Measurements from ENCODE around the gene EPN1.
"Not testable (repeated sequence)": the region's sequence is repeated elsewhere in the genome, so short reads cannot be mapped to it uniquely, and the experiment has no call there.

EPN1 gene

GRCh38 chr19:55694656-55695491 is 19.8 kb downstream of the EPN1 start:
- DNase-seq, result no peak

- no peak for DNase-seq
Measured at GRCh38 chr19:55695511-55696290, 20.7 kb downstream of the EPN1 start.

- no peak for DNase-seq
Measured at GRCh38 chr19:55696301-55697068, 21.5 kb downstream of the EPN1 start.

GRCh38 chr19:55697069-55697440 is 22.0 kb downstream of the EPN1 start:
- DNase-seq, result no peak

- no peak for DNase-seq
Measured at GRCh38 chr19:55697698-55698097, 22.7 kb downstream of the EPN1 start.

- DNase-seq, result no peak
Measured at GRCh38 chr19:55698256-55698655, 23.2 kb downstream of the EPN1 start.

GRCh38 chr19:55699221-55699620 is 24.2 kb downstream of the EPN1 start:
- no peak for DNase-seq

- no peak for DNase-seq
Measured at GRCh38 chr19:55700813-55701212, 25.8 kb downstream of the EPN1 start.

GRCh38 chr19:55702131-55702627 is 27.2 kb downstream of the EPN1 start:
- DNase-seq, result no peak

GRCh38 chr19:55703790-55704215 is 28.8 kb downstream of the EPN1 start:
- no peak for DNase-seq

- DNase-seq, result no peak
Measured at GRCh38 chr19:55704494-55705245, 29.6 kb downstream of the EPN1 start.

- no peak for DNase-seq
Measured at GRCh38 chr19:55705972-55706371, 30.9 kb downstream of the EPN1 start.

- no peak for DNase-seq
Measured at GRCh38 chr19:55711719-55712118, 36.7 kb downstream of the EPN1 start.

- DNase-seq, result no peak
Measured at GRCh38 chr19:55712804-55713631, 38.0 kb downstream of the EPN1 start.

GRCh38 chr19:55716531-55716930 is 41.5 kb downstream of the EPN1 start:
- DNase-seq, result no peak

GRCh38 chr19:55717251-55717650 is 42.2 kb downstream of the EPN1 start:
- DNase-seq, result no peak

GRCh38 chr19:55717879-55718711 is 43.1 kb downstream of the EPN1 start:
- DNase-seq, result not testable (repeated sequence)

GRCh38 chr19:55720214-55720746 is 45.3 kb downstream of the EPN1 start:
- DNase-seq, result no peak

GRCh38 chr19:55720801-55721200 is 45.8 kb downstream of the EPN1 start:
- no peak for DNase-seq

GRCh38 chr19:55723491-55723890 is 48.5 kb downstream of the EPN1 start:
- DNase-seq, result no peak

Data from NCI-H2029 treated with DMSO at 0.1 percent for 48 hours (cell line).